SU-DHL-6 (cell line): ENCODE results near the gene IFT74.

Experiments
- EZH2phosphoT487 ChIP-seq: fragments of 200-600 bp; sonication (generic), shearing (Covaris generic); conservative IDR thresholded peaks from 2 replicates; pipeline ENCODE4 v1.6.1; 2018; ENCODE audit warnings: mild to moderate bottlenecking, antibody characterized with exemption, low read length, moderate library complexity, mixed read lengths
- TF ChIP-seq, protein P1 (sequence below): fragments of 200-600 bp; sonication (generic); IDR thresholded peaks from one replicate; pipeline ENCODE4 v1.5.1; 2017; ENCODE audit warnings: antibody characterized with exemption, mild to moderate bottlenecking, low read length, moderate library complexity; ENCODE audit not compliant: insufficient read depth, poor library complexity, severe bottlenecking

GRCh38 chr9:26974927-26975326, 18.7 kb downstream of the IFT74 start:
- TF ChIP-seq, protein P1, sequence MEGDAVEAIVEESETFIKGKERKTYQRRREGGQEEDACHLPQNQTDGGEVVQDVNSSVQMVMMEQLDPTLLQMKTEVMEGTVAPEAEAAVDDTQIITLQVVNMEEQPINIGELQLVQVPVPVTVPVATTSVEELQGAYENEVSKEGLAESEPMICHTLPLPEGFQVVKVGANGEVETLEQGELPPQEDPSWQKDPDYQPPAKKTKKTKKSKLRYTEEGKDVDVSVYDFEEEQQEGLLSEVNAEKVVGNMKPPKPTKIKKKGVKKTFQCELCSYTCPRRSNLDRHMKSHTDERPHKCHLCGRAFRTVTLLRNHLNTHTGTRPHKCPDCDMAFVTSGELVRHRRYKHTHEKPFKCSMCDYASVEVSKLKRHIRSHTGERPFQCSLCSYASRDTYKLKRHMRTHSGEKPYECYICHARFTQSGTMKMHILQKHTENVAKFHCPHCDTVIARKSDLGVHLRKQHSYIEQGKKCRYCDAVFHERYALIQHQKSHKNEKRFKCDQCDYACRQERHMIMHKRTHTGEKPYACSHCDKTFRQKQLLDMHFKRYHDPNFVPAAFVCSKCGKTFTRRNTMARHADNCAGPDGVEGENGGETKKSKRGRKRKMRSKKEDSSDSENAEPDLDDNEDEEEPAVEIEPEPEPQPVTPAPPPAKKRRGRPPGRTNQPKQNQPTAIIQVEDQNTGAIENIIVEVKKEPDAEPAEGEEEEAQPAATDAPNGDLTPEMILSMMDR = no peak
- TF ChIP-seq EZH2phosphoT487 = no peak
